WTC11 (cell line): ENCODE results near the gene FOXG1. TPM values are rescaled to one million over a fixed set of nuclear protein-coding genes. Genes with fewer than 3 reads are reported as not detected.

ENCODE experiments used
- ATAC-seq: fragments of 200-7000 bp; cut with Tn5 transposase; 2 replicates; pipeline ENCODE4 v1.10.0; 2021; ENCODE audit warnings: mild to moderate bottlenecking, moderate library complexity
- CTCF ChIA-PET: fragments of 300-600 bp; sonication (Branson Sonifier 250); formaldehyde crosslinking; loops from one replicate; lab custom pipeline; 2021; ENCODE audit warnings: antibody characterized with exemption; lab: Charles Lee
- POLR2A ChIA-PET: fragments of 350-600 bp; sonication (Branson Sonifier 250); formaldehyde crosslinking; loops from one replicate; lab custom pipeline; 2021; ENCODE audit warnings: antibody characterized with exemption; lab: Charles Lee
- DNase-seq: peaks from one replicate; pipeline ENCODE4 v3.0.0; 2021; ENCODE audit warnings: low spot score
- H3K27ac Mint-ChIP-seq: 2 replicates; pipeline ENCODE4 v1.8.0; 2021; ENCODE audit warnings: mixed read lengths
- H3K27me3 Mint-ChIP-seq: 2 replicates; pipeline ENCODE4 v1.8.0; 2021; ENCODE audit warnings: low read depth, mild to moderate bottlenecking, moderate library complexity, mixed read lengths
- H3K36me3 Mint-ChIP-seq: 2 replicates; pipeline ENCODE4 v1.8.0; 2021; ENCODE audit warnings: mixed read lengths
- H3K4me1 Mint-ChIP-seq: 2 replicates; pipeline ENCODE4 v1.8.0; 2022; ENCODE audit warnings: mixed read lengths
- H3K4me3 Mint-ChIP-seq: 2 replicates; pipeline ENCODE4 v1.8.0; 2021; ENCODE audit warnings: mild to moderate bottlenecking, moderate library complexity, mixed read lengths
- H3K9me3 Mint-ChIP-seq: 2 replicates; pipeline ENCODE4 v1.8.0; 2021; ENCODE audit warnings: mixed read lengths
- AR ChIP-seq: fragments of 250-450 bp; sonication (Bioruptor Pico); IDR thresholded peaks from 2 replicates; pipeline ENCODE4 v1.9.0; 2021; ENCODE audit warnings: mild to moderate bottlenecking
- ARID4B ChIP-seq: sonication (generic); formaldehyde crosslinking; IDR thresholded peaks from 2 replicates; pipeline ENCODE4 v1.8.0; 2023; ENCODE audit warnings: missing genetic modification reagents, mild to moderate bottlenecking, borderline replicate concordance
- ATF2 ChIP-seq: sonication (generic); formaldehyde crosslinking; IDR thresholded peaks from 2 replicates; pipeline ENCODE4 v1.8.1; 2022; ENCODE audit warnings: low read depth, missing genetic modification reagents, borderline replicate concordance
- CREB1 ChIP-seq: sonication (generic); formaldehyde crosslinking; IDR thresholded peaks from 2 replicates; pipeline ENCODE4 v1.8.0; 2023; ENCODE audit warnings: mild to moderate bottlenecking, missing genetic modification reagents
- EMX1 ChIP-seq: fragments of 250-450 bp; sonication (Bioruptor Pico); IDR thresholded peaks from 2 replicates; pipeline ENCODE4 v1.8.0; 2021; ENCODE audit warnings: mild to moderate bottlenecking
- ESRRA ChIP-seq: sonication (generic); formaldehyde crosslinking; IDR thresholded peaks from 2 replicates; pipeline ENCODE4 v1.8.1; 2022; ENCODE audit warnings: mild to moderate bottlenecking, missing genetic modification reagents, borderline replicate concordance
- FOXJ3 ChIP-seq: sonication (generic); formaldehyde crosslinking; IDR thresholded peaks from 2 replicates; pipeline ENCODE4 v1.9.0; 2021; ENCODE audit warnings: missing genetic modification reagents, mild to moderate bottlenecking, borderline replicate concordance
- FOXP1 ChIP-seq: sonication (generic); formaldehyde crosslinking; IDR thresholded peaks from 2 replicates; pipeline ENCODE4 v1.8.0; 2022; ENCODE audit warnings: missing genetic modification reagents, mild to moderate bottlenecking, moderate library complexity, borderline replicate concordance
- IRF2 ChIP-seq: sonication (generic); formaldehyde crosslinking; IDR thresholded peaks from 2 replicates; pipeline ENCODE4 v1.8.0; 2022; ENCODE audit warnings: low read depth, missing genetic modification reagents, borderline replicate concordance
- JUN ChIP-seq: sonication (generic); formaldehyde crosslinking; IDR thresholded peaks from 2 replicates; pipeline ENCODE4 v1.8.0; 2023; ENCODE audit warnings: mild to moderate bottlenecking, missing genetic modification reagents
- OVOL2 ChIP-seq: fragments of 250-450 bp; sonication (Bioruptor Pico); IDR thresholded peaks from 2 replicates; pipeline ENCODE4 v1.9.0; 2021; ENCODE audit warnings: mild to moderate bottlenecking, borderline replicate concordance
- PRDM15 ChIP-seq: sonication (generic); formaldehyde crosslinking; IDR thresholded peaks from 2 replicates; pipeline ENCODE4 v1.8.0; 2022; ENCODE audit warnings: missing genetic modification reagents
- SP1 ChIP-seq: sonication (generic); formaldehyde crosslinking; conservative IDR thresholded peaks from 2 replicates; pipeline ENCODE4 v1.8.1; 2022; ENCODE audit warnings: missing genetic modification reagents
- USF2 ChIP-seq: sonication (generic); formaldehyde crosslinking; IDR thresholded peaks from 2 replicates; pipeline ENCODE4 v1.8.1; 2023; ENCODE audit warnings: mild to moderate bottlenecking, missing genetic modification reagents, moderate library complexity
- ZBTB21 ChIP-seq: sonication (generic); formaldehyde crosslinking; IDR thresholded peaks from 2 replicates; pipeline ENCODE4 v1.8.1; 2023; ENCODE audit warnings: mild to moderate bottlenecking, missing genetic modification reagents, borderline replicate concordance
- ZNF532 ChIP-seq: fragments of 250-450 bp; sonication (Bioruptor Pico); IDR thresholded peaks from 2 replicates; pipeline ENCODE4 v1.9.0; 2021; ENCODE audit warnings: mild to moderate bottlenecking, borderline replicate concordance
- total RNA-seq: library from RNA; stranded (reverse); gene quantifications from 3 replicates; pipeline ENCODE4 v1.2.3, GENCODE V29; 2021

FOXG1 gene
- total RNA-seq, 1 experiment from 2014 or later, result 0.09 TPM

- no peak for TF ChIP-seq PRDM15 (CRISPR knock-in tag)
- TF ChIP-seq FOXP1 (CRISPR knock-in tag), result no peak; the same call in 1 of the 2 replicates
- no peak for TF ChIP-seq SP1 (CRISPR knock-in tag)
- no peak for TF ChIP-seq FOXJ3 (CRISPR knock-in tag)
- no peak for TF ChIP-seq ATF2 (CRISPR knock-in tag)
These were observed 1.5 kb downstream of the FOXG1 start (continued) for GRCh38 chr14:28767853-28768741.

- Mint-ChIP-seq H3K27ac (no peak overlapping the region), H3K9me3 (no peaks in the 10 kb centered on the region), H3K27me3 (peaks cover 97% of the 10 kb centered on the region), H3K36me3 (no peaks in the 10 kb centered on the region), H3K4me1 (peaks cover 41% of the 10 kb centered on the region), H3K4me3 (no peak overlapping the region)
- POLR2A ChIA-PET, result no interaction called here
- CTCF ChIA-PET, result interaction anchor here (0.6 kb wide), 1 partner anchor 12 kb away, joined by 3 read pairs; no protein-coding TSS in a partner anchor
- no peak for DNase-seq
- ATAC-seq, result no peak
- TF ChIP-seq ARID4B (CRISPR knock-in tag) (no peak), CREB1 (CRISPR knock-in tag) (no peak), EMX1 (CRISPR knock-in tag) (no peak), ESRRA (CRISPR knock-in tag) (no peak), USF2 (CRISPR knock-in tag) (no peak), OVOL2 (no peak), ZNF532 (no peak), JUN (CRISPR knock-in tag) (no peak), AR (CRISPR knock-in tag) (no peak), ZBTB21 (no peak), IRF2 (CRISPR knock-in tag) (no peak)
These were observed 2.8 kb downstream of the FOXG1 start for GRCh38 chr14:28769276-28769880.
